SW 1271 (cell line): ENCODE data around the gene MRPS27.
A peak's percentile ranks its signal among the peaks of the same experiment; 100 is the strongest.

ENCODE experiments used
- DNase-seq, 2 experiments: peaks; one replicate each; lab custom pipeline; 2025; lab: John Stamatoyannopoulos, UW

The MRPS27 gene

GRCh38 chr5:72319976-72320752 lies at the start of gene MRPS27, which contains the start of gene PTCD2:
MRPS27 (minus strand) TSS chr5:72320240; CDS start chr5:72320221, 19 bp downstream.
PTCD2 (plus strand) TSS chr5:72320373; CDS start chr5:72320383, 10 bp downstream.
- peak; percentile 98 to 99 for DNase-seq

GRCh38 chr5:72369711-72370110 lies 49.7 kb upstream of the MRPS27 start:
- DNase-seq: no peak

GRCh38 chr5:72369301-72369700 lies 49.3 kb upstream of the MRPS27 start:
- DNase-seq: no peak

GRCh38 chr5:72368271-72368670 lies 48.2 kb upstream of the MRPS27 start:
- no peak for DNase-seq

GRCh38 chr5:72366324-72366976 lies 46.4 kb upstream of the MRPS27 start:
- DNase-seq: peak; percentile 9 to 83

- DNase-seq: no peak
Observed at GRCh38 chr5:72364951-72365350, 44.9 kb upstream of the MRPS27 start.

DNA sequence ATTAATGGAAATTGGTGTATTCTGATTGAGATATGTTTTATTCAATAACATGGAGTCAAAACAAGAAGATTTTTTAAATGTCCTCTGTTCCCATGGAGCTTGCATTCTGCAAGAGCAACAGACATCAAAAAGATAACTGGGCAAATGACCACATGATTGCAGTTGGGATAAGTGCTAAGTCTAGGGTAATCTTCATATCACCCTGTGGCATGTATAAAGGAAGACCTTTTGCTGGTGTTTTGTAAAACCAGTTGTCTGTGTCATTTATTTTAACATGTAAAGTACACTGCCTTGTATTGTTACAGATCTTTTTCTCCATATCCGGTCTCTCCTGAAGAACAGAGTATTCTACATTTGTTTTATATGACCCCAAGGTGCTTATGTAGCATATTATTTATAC lies 44.1 kb upstream of the MRPS27 start:
- DNase-seq: no peak

- peak; percentile 45 to 61 for DNase-seq
Observed at GRCh38 chr5:72363166-72363802, 43.2 kb upstream of the MRPS27 start.

DNA sequence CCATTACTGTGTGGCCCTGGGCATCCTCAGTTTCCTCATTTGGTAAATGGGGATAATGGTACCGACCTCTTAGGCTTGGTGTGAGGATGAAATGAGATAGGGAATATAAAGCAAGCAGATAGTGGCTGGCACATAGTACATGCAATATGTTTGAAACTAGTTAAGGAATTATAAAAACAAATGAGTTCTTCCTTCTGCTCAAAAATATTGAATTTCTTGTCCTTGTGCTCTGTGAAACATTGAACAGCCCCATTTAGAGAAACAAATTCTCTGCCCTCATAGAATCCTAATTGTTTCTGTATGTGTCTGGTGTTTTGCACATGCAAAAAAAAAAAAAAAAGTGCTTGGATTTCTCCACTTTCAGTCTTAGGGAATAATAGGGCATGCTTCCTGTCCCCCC lies 39.8 kb upstream of the MRPS27 start:
- DNase-seq: no peak

- no peak for DNase-seq
Observed at GRCh38 chr5:72358925-72359324, 38.9 kb upstream of the MRPS27 start.

- DNase-seq: no peak
Observed at GRCh38 chr5:72356361-72356760, 36.3 kb upstream of the MRPS27 start.

- peak in 1 of 2 experiments; percentile 39 for DNase-seq
Observed at GRCh38 chr5:72355706-72356299, 35.8 kb upstream of the MRPS27 start.

DNA sequence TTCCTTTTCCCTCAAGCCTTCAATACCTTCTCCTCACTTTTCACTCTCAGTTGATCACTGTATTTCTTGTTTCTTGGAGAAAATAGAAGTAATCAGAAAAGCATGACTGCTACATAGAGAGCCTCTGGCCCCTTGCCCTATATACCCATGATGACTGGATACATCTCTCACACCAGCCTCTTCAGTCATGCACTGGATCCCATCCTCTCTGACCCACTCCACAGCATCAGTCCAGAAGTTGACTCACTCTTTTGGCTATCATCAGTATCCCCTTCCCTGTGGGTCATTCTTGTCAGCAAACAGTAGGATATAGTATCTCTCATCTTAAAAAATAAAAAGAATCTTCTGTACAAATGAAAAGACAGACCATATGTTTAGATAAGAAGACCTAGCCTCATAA lies 33.0 kb upstream of the MRPS27 start:
- DNase-seq: no peak

DNA sequence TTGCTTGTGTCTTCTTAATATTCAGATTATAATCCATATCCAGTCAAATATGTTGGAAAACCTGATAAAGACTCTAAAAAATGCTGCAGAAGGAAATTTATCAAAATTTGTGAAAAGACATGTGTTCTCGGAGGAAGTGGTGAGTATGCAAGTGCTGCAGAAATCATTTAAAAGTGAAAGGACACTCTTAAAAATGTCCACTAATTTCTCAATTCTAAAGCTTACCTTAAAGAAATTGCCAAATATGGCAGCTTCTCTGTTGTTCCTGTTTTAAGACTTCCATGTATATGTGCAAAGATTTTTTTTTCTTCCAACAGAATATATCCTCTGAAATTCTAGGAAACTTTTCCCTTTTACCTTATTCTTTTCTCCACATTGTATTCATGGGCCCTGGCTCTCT lies 32.6 kb upstream of the MRPS27 start:
- no peak for DNase-seq

DNA sequence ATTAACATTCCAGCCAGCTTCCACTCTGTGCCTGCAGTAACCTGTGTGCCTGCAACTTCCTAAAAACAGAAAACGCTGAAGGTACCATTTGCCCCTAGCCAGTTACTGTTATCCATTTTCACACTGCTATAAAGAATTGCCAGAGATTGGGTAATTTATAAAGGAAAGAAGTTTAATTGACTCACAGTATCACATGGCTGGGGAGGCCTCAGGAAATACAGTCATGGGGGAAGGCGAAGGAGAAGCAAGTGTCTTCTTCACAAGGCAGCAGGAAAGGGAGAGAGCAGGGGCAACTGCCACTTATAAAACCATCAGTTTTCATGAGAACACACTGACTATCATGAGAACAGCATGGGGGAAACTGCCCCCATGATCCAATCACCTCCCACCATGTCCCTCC lies 31.3 kb upstream of the MRPS27 start:
- no peak for DNase-seq

GRCh38 chr5:72347801-72348308 lies 27.8 kb upstream of the MRPS27 start:
- DNase-seq: no peak

- DNase-seq: no peak
Observed at GRCh38 chr5:72346398-72346797, 26.4 kb upstream of the MRPS27 start.

DNA sequence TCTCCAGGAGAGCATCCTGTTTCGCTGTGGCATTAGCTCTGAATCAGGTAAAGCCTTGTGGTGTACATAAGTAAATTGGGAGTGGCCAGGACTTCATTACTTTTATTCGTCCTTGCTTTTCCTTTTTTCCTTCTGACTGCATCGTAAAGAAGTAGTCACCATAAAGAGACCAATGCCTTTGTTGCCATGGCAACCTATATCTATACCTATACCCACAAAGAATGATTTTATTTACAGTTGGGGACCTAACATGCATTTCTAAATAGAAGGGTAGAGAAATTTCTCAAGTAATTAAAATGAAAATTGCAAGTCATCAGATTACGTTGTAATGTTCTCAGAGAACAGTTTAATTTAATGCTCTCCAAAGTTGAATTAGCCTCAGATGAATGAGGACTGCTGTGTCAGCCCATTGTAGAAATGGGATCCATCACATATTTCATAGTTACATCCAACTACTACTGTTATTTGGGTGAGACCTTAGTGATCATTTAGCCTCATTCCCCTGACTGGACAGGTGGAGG lies 18.7 kb upstream of the MRPS27 start:
- DNase-seq: no peak

GRCh38 chr5:72337159-72337558 lies 17.1 kb upstream of the MRPS27 start:
- DNase-seq: no peak

DNA sequence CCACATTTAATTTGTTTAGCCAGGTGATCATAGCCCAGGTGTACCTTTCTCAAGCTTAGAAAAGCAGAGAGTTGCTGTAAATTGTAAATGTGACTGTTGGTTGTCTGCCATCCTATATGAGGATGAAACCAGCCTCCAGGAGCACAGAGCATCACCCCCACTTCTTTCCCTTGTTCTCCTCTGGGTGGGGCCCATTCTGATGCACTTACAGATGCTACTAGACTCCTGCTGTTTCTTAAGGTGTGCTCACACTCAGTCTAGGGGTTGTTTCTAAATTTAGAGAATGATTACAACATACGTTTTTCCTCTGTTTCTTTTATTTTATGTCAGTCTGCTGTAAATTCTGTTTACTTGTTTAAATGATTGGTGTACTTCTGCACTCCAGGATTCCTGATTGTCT lies 10.7 kb upstream of the MRPS27 start:
- no peak for DNase-seq

- DNase-seq: no peak
Observed at GRCh38 chr5:72328172-72328571, 8.1 kb upstream of the MRPS27 start.

- no peak for DNase-seq
Observed at GRCh38 chr5:72326306-72326649, 6.2 kb upstream of the MRPS27 start.
